DOHH2 (cell line): Measurements from ENCODE around the gene FOXJ2.

Experiments used
- CTCF ChIP-seq: fragments of 200-600 bp; sonication (generic); IDR thresholded peaks from one replicate; pipeline ENCODE4 v1.5.1; 2014; ENCODE audit warnings: antibody characterized with exemption, mild to moderate bottlenecking, low read depth, low read length; ENCODE audit not compliant: poor library complexity, severe bottlenecking
- EZH2phosphoT487 ChIP-seq: fragments of 200-600 bp; sonication (generic); IDR thresholded peaks from 2 replicates; pipeline ENCODE4 v1.6.1; 2017; ENCODE audit warnings: borderline replicate concordance, mild to moderate bottlenecking, antibody characterized with exemption, low read length, moderate library complexity, mixed read lengths

GRCh38 chr12:8012651-8013309 is 19.7 kb upstream of the FOXJ2 start:
- TF ChIP-seq EZH2phosphoT487 (no peak), CTCF (no peak)
